Muscle layer of colon (tissue), 2 donors: ENCODE results near the gene ARHGEF37.
A peak's percentile ranks its signal among the peaks of the same experiment; 100 is the strongest.

ENCODE experiments used
- H3K27ac ChIP-seq: one replicate; pipeline ENCODE4 v1.7.0; 2013; ENCODE audit warnings: low read depth, mild to moderate bottlenecking, low read length, moderate library complexity
- H3K27me3 ChIP-seq, 2 donors: one replicate each; pipeline ENCODE4 v1.7.0; 2013; ENCODE audit warnings: low read length in 2 of 2, mild to moderate bottlenecking in 2 of 2; ENCODE audit not compliant: insufficient read depth in 2 of 2, control insufficient read depth in 1 of 2
- H3K36me3 ChIP-seq: one replicate; pipeline ENCODE4 v1.7.0; 2013; ENCODE audit warnings: mild to moderate bottlenecking, low read length; ENCODE audit not compliant: insufficient read depth
- H3K4me1 ChIP-seq: one replicate; pipeline ENCODE4 v1.7.0; 2013; ENCODE audit warnings: mild to moderate bottlenecking, low read length; ENCODE audit not compliant: insufficient read depth
- H3K4me3 ChIP-seq, 2 donors: one replicate each; pipeline ENCODE4 v1.7.0; 2013; ENCODE audit warnings: low read length in 2 of 2, low read depth in 1 of 2, mild to moderate bottlenecking in 1 of 2, moderate library complexity in 1 of 2
- H3K9ac ChIP-seq: one replicate; pipeline ENCODE4 v1.7.0; 2013; ENCODE audit warnings: low read length
- H3K9me3 ChIP-seq: one replicate; pipeline ENCODE4 v1.7.0; 2013; ENCODE audit warnings: mild to moderate bottlenecking, low read length
- donor health status: abdominal sarcoma.
- donor health status: Adenocarcinoma of cecum.

Gene ARHGEF37

DNA sequence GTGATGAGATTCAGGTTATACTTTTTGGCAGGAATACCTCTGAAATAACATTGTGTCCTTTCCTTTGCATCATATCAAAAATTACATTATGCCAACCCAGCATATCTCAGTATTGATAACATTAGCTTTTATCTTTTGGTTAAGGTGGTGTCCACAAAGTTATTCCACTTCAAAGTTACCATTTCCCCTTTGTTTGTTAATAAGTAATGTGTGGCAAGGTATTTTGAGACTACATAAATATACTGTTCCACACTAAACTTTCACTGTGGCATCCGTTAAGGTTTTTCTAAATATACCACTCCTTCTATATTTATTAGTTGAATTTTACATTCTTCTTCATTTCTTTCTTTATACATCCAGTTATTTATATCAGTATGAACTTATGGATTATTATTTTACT, 14.1 kb upstream of the ARHGEF37 start:
- Histone ChIP-seq H3K4me3 (no peak overlapping the region), H3K27me3 (no peaks in the 10 kb centered on the region), H3K4me1 (peaks cover 19% of the 10 kb centered on the region), H3K36me3 (no peaks in the 10 kb centered on the region), H3K9ac (no peak overlapping the region), H3K9me3 (no peaks in the 10 kb centered on the region), H3K27ac (no peak overlapping the region)

DNA sequence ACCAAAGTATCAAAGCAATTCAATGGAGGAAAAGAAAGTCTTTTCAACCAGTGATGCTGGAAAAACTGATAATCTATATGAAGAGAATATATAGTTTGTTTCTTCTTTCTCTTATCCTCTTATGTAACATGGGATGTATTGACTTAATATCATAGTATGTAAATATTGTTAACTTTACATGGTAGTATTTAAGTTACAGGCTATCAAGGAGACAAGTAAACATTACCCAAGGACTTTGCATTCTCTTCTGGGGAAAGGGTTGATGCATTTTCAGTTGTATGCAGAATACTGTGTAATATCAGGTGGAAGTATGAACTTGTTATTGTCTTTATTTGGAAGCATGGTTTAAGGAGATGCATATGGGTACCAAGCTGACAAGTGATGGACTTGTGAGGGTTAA, 9.1 kb upstream of the ARHGEF37 start:
- no peaks in the 10 kb centered on the region for H3K27me3 ChIP-seq
- no peaks in the 10 kb centered on the region for H3K4me1 ChIP-seq
- no peak overlapping the region for H3K27ac ChIP-seq
- no peaks in the 10 kb centered on the region for H3K9me3 ChIP-seq
- H3K36me3 ChIP-seq = no peaks in the 10 kb centered on the region
- H3K9ac ChIP-seq = no peak overlapping the region
- H3K4me3 ChIP-seq = no peak overlapping the region

DNA sequence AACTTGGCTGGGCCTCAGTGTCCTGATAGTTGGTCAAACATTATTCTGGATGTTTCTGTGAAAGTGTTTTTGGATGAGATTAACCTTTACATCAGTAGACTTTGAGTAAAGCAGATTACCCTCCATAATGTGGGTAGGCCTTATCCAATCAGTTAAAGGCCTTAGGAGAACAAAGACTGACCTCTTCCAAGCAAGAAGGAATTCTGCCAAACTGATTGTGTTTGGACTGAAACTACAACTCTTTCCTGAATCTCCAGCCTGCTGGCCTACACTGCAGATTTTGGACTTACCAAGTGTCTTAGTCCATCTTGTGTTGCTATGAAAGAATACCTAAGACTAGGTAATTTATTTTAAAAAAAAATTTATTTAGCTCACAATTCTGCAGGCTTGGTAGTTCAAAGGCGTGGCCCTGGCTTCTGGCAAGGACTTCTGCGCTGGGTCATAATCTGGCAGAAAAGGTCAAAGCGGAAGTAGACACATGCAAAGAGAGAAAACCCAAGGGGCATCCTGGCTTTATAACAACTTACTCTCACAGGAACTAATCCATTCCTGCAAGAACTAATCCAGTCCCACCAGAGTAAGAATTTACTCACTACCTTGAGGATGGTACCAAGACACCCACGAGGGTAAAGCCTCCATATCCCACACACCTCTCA, 8.6 kb upstream of the ARHGEF37 start:
- no peaks in the 10 kb centered on the region for H3K36me3 ChIP-seq
- H3K9ac ChIP-seq = no peak overlapping the region
- no peak overlapping the region for H3K27ac ChIP-seq
- H3K27me3 ChIP-seq = no peaks in the 10 kb centered on the region
- no peak overlapping the region for H3K4me3 ChIP-seq
- no peaks in the 10 kb centered on the region for H3K9me3 ChIP-seq
- no peaks in the 10 kb centered on the region for H3K4me1 ChIP-seq

DNA sequence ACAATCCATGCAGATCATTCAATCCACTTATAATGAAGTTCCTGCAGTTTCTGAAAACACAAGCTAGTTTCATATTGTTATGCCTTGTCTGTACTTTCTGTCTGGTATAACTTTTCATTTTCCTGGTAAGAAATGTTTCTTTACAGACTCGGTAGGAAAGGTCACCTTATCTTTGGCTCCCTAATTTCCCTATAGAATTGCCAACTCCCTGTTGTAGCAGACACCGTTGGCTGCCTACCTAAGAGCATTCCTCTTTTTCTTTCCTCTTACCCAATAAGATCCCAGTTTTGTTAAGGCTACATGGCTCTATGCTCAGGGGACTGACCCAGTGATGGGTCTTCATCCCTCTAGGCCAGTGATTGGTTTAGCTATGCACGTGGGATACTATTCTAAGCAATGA, 6.2 kb upstream of the ARHGEF37 start:
- Histone ChIP-seq H3K4me3 (no peak overlapping the region), H3K27me3 (no peaks in the 10 kb centered on the region), H3K9me3 (no peaks in the 10 kb centered on the region), H3K4me1 (no peaks in the 10 kb centered on the region), H3K27ac (no peak overlapping the region), H3K9ac (no peak overlapping the region), H3K36me3 (no peaks in the 10 kb centered on the region)

DNA sequence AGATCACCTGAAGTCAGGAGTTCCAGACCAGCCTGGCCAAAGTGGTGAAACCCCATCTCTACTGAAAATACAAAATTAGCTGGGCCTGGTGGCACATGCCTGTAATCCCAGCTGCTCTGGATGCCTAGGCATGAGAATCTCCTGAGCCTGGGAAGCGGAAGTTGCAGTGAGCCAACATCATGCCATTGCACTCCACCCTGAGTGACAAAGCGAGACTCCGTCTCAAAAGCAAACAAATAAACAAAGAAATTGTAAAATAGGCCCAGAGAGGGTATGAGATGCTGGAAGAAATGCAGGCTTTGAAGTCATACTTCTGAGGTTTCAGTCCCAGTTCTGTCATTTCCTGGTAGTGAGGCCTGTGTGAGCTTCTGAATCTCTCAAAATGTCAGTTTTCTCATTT, 5.3 kb upstream of the ARHGEF37 start:
- Histone ChIP-seq H3K27ac (no peak overlapping the region), H3K27me3 (no peaks in the 10 kb centered on the region), H3K36me3 (no peaks in the 10 kb centered on the region), H3K4me3 (no peak overlapping the region), H3K9me3 (no peaks in the 10 kb centered on the region), H3K9ac (no peak overlapping the region), H3K4me1 (peaks cover 8% of the 10 kb centered on the region)

DNA sequence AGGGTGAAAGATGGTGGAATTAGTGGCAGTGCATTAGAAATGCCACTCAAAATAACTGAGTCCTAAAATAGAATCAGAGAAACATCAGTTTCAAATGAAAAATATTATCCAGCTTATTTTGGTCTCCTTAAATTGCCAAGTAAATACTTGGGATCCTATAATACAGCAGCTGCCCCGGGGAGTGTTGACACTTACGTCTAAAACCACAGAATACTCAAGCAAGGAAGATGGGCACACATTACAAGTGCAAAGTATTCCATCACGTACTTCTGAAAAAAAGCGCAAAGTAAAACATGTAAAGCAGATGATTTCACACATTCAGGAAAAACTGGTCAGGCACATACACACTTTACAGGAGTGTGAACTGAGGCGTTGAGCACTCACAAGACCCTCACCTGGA, 2.4 kb upstream of the ARHGEF37 start:
- Histone ChIP-seq H3K9me3 (no peaks in the 10 kb centered on the region), H3K36me3 (no peaks in the 10 kb centered on the region), H3K4me3 (no peak overlapping the region), H3K27me3 (no peaks in the 10 kb centered on the region), H3K9ac (no peak overlapping the region), H3K27ac (no peak overlapping the region), H3K4me1 (peaks cover 24% of the 10 kb centered on the region)

DNA sequence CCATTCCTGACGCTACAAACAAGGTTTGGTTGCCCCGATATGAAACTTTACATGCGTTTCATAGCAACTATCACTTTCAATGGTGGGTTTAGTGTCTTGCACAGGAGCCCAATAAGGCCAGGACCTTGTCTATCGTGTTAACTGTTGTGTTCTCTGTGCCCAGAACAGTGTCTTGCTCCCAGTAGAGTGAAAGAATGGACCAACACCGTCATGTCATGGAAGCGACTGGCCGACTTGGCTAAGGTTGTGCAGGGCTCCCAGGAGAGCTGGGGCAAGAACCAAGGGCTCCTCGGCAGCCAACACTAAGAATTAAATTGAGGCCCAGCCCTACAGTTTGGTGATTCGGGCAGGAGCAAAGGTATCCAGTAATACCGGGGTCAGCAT, 498 bp upstream of the ARHGEF37 start:
- Histone ChIP-seq H3K36me3 (no peaks in the 10 kb centered on the region), H3K9me3 (no peaks in the 10 kb centered on the region), H3K27ac (peak overlapping the region; percentile 90), H3K9ac (peak overlapping the region; percentile 76), H3K27me3 (no peaks in the 10 kb centered on the region), H3K4me3 (peak overlapping the region; percentile 71 to 80), H3K4me1 (peaks cover 30% of the 10 kb centered on the region)

DNA sequence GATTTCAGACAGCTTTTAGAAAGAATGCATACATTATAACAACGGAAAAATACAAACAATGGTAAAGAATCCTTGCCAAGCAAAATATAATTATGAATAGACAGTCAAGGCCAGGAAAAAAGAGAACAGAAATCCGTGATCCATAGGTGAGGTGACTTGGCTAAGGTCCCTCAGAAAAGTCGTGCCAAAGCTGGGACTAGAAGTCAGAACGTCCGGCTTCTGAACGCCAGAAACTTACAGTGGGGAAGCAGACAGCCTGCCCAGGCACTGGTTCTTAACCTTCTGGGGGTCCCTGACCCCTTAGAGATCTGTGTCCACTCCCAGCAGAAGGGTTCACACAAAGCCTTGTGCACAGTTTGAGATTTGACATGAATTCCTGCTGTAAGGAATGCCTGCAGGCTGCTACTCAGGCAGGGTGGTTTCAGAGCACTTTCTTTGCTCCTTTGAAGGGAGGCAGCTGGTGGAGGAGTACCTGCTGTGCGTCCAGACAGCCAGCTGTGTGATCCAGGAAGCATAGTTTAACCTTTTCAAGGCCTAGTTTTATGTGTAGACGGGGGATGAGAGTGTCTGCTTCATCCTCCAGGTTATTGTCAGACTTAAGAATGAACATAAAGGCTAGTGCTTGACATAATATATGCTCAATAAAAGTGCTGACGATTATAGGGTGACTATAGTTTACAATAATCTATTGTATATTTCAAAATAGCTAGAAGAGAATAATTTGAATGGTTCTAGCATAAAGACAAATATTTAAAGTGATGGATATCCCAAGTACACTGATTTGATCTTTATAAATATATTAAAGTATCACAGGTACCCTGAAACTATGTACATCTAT, 852 bp downstream of the ARHGEF37 start:
- Histone ChIP-seq H3K27ac (peak overlapping the region; percentile 90), H3K9me3 (no peaks in the 10 kb centered on the region), H3K36me3 (no peaks in the 10 kb centered on the region), H3K9ac (peak overlapping the region; percentile 76), H3K4me3 (peak overlapping the region; percentile 71 to 80), H3K27me3 (no peaks in the 10 kb centered on the region), H3K4me1 (peaks cover 39% of the 10 kb centered on the region)

DNA sequence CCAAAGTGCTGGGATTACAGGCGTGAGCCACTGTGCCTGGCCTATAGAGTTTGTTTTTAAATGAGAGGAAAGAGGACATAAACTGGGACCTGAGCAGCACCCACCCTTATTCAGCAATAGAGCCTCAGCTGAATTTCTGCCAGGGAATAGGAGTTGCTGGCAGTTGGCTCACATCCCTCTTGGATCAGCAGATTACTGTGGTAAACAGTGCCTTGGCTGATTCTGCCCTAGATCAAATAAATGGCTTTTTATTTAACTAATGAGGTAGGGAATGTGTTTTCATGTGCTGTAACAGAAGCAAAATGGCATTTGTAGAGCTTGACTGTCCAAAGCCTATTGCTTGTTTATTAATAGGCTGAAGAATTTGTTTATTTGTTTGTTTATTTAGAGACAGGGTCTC, 2.1 kb downstream of the ARHGEF37 start:
- Histone ChIP-seq H3K9ac (peak overlapping the region; percentile 14), H3K9me3 (no peaks in the 10 kb centered on the region), H3K27ac (peak overlapping the region; percentile 61), H3K27me3 (no peaks in the 10 kb centered on the region), H3K36me3 (no peaks in the 10 kb centered on the region), H3K4me1 (peaks cover 52% of the 10 kb centered on the region), H3K4me3 (peak overlapping the region in 1 of 2 donors; percentile 39)

DNA sequence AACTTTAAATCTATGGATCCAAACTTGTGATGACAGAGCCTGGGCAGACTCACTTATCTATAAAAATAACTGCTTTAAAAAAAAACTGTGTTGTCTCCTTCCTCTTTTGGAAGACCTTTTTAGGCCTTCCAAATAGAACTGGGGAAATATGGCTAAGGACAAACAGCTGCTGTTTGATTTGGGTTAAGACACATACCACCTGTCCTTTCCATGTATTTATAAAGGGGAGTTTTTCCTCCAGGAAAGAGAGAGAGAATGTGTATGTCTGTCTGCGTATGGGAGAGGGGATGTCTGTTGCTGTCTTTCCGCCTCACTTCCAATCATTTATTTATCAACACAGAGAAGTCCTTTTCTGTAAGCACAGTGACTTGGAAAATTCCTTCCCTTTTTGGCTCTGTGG, 2.8 kb downstream of the ARHGEF37 start:
- Histone ChIP-seq H3K9me3 (no peaks in the 10 kb centered on the region), H3K4me1 (peaks cover 52% of the 10 kb centered on the region), H3K36me3 (no peaks in the 10 kb centered on the region), H3K4me3 (no peak overlapping the region), H3K27ac (peak overlapping the region; percentile 61), H3K9ac (peak overlapping the region; percentile 4), H3K27me3 (no peaks in the 10 kb centered on the region)

DNA sequence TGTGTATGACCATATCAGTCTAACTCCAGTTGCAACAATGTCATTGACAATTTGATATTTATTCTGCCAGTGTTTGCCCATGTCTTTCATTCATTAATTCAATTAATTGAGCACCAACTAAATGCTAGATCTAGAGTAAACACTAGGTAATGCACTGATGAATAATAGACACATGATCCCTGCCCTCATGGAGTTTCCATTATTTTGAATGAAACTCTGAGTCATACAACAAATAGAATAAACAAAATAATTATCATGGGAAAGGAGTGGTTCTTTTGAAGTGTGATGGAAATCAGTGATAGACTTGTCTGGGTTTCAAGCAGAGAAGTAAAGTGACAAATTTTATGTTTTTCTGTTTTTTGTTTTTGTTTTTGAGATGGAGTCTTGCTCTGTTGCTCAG, 4.6 kb downstream of the ARHGEF37 start:
- peaks cover 46% of the 10 kb centered on the region for H3K4me1 ChIP-seq
- no peak overlapping the region for H3K9ac ChIP-seq
- H3K4me3 ChIP-seq = no peak overlapping the region
- no peak overlapping the region for H3K27ac ChIP-seq
- H3K36me3 ChIP-seq = peaks cover 6% of the 10 kb centered on the region
- no peaks in the 10 kb centered on the region for H3K9me3 ChIP-seq
- no peaks in the 10 kb centered on the region for H3K27me3 ChIP-seq
